Kidney (tissue), 14 donors: ENCODE results near the gene ASTN2. TPM values are rescaled to one million over a fixed set of nuclear protein-coding genes. Genes with fewer than 3 reads are reported as not detected.
A peak's percentile ranks its signal among the peaks of the same experiment; 100 is the strongest.

Experiments used
- DNase-seq, 5 donors: peaks; one replicate each; pipeline ENCODE4 v3.0.0-alpha.2; 2013 to 2020
- FAIRE-seq: peaks from 2 replicates; lab custom pipeline; 2012; peaks lifted over from hg19 to GRCh38; lab: Jason Lieb, UNC
- H3K27ac ChIP-seq, 2 donors: one replicate each; pipeline ENCODE4 v1.7.0; 2013; ENCODE audit warnings: low read depth in 2 of 2, low read length in 2 of 2, inconsistent platforms in 1 of 2
- H3K27me3 ChIP-seq: one replicate; pipeline ENCODE4 v1.7.1; 2013; ENCODE audit warnings: low read length, inconsistent platforms; ENCODE audit not compliant: control insufficient read depth, insufficient read depth
- H3K36me3 ChIP-seq, 3 donors: one replicate each; pipeline versions ENCODE4 v1.7.0 to v1.7.1; 2013; ENCODE audit warnings: low read length in 3 of 3, control low read depth in 1 of 3, inconsistent platforms in 1 of 3; ENCODE audit not compliant: insufficient read depth in 3 of 3, control insufficient read depth in 2 of 3
- H3K4me1 ChIP-seq, 3 donors: one replicate each; pipeline versions ENCODE4 v1.7.0 to v1.7.1; 2013; ENCODE audit warnings: low read length in 3 of 3, inconsistent platforms in 1 of 3, low read depth in 1 of 3; ENCODE audit not compliant: control insufficient read depth in 2 of 3, insufficient read depth in 2 of 3
- H3K4me3 ChIP-seq, 3 donors: one replicate each; pipeline versions ENCODE4 v1.7.0 to v1.8.1; 2013; ENCODE audit warnings: low read length in 3 of 3, control low read depth in 1 of 3, inconsistent platforms in 1 of 3
- H3K9ac ChIP-seq, 3 donors: one replicate each; pipeline versions ENCODE4 v1.7.0 to v1.7.1; 2013; ENCODE audit warnings: low read length in 3 of 3, control low read depth in 1 of 3, inconsistent platforms in 1 of 3
- H3K9me3 ChIP-seq, 3 donors: one replicate each; pipeline versions ENCODE4 v1.7.0 to v1.7.1; 2013; ENCODE audit warnings: low read length in 3 of 3, control low read depth in 1 of 3, inconsistent platforms in 1 of 3; ENCODE audit not compliant: control insufficient read depth in 2 of 3, insufficient read depth in 1 of 3
- CTCF ChIP-seq: IDR thresholded peaks from 3 replicates; pipeline ENCODE4 v1.5.1; 2012; ENCODE audit warnings: mild to moderate bottlenecking, moderate library complexity, borderline replicate concordance; ENCODE audit not compliant: insufficient read depth; ENCODE audit errors: extremely low read depth
- intact Hi-C: fragments of 100-400 bp; cut with DNase I; formaldehyde crosslinking; loops from one replicate; pipeline ENCODE4 v1.11.1; 2022
- polyA plus RNA-seq: library from polyadenylated mRNA; stranded (reverse); fragments of 350-450 nt; fragmentation: Illumina TruSeq; extraction: RNeasy Lipid Tissue Mini Kit (QIAGEN cat#74804); gene quantifications from one replicate; pipeline ENCODE4 v1.2.3, GENCODE V29; 2014; ENCODE audit warnings: low read depth, low replicate concordance; ENCODE audit not compliant: insufficient read depth
- total RNA-seq: library from RNA; stranded (reverse); fragmentation: NEBNext Ultra II Directional; extraction: Animal tissue kit (Norgen Biotek cat#: 25700); gene quantifications from one replicate; pipeline ENCODE4 v1.2.1, GENCODE V29; 2021
- donor health status: control.
- donor health status: control.
- donor health status: control.
- donor health status: control.
- donor health status: control.
- donor health status: DM: yes; HTN: yes; CAD: no.
- donor health status: Normal renal cell carcinoma (clear cell type).

Gene ASTN2
- total and polyA plus RNA-seq, 2 donors from 2014 or later: 7.6 to 11.5 TPM

DNA sequence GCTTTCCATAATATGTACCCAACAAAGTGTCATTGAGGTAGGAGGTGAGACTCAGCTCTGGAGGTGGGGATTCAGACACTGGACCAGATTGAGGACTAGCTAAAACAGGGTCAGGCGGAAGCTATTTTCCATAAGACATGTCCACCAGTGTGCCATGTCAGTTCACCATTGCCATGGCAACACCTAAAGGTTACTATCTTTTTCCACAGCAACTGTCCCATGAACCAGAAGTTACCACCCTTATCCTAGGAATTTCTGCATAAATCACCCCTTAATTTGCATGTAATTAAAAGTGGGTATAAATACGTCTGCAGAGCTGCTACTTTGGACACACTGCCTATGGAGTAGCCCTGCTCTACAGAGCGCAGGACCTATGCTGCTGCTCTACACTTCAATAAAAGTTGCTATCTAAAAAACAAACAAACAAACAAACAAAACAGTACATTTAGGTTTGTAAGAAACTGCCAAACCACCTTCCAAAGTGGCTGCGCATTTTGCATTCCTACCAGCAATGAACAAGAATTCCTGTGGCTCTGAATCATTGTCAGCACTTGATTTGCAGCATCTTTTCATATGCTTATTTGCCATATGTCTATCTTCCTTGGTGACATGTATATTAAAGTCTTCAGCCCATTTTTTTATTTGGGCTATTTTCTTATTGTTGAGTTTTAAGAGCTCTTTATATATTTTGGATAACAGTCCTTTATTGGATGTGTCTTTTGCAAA, 745.7 kb downstream of the ASTN2 start:
- Histone ChIP-seq H3K4me1 (no peaks in the 10 kb centered on the region), H3K9ac (no peak overlapping the region), H3K36me3 (no peaks in the 10 kb centered on the region), H3K27ac (no peak overlapping the region), H3K4me3 (no peak overlapping the region), H3K9me3 (peaks cover 0 to 7% (median 0%) of the 10 kb centered on the region in 3 donors), H3K27me3 (no peaks in the 10 kb centered on the region)
- no peak for TF ChIP-seq CTCF
- no peak for FAIRE-seq
- intact Hi-C loops: no loop called here
- no peak for DNase-seq

DNA sequence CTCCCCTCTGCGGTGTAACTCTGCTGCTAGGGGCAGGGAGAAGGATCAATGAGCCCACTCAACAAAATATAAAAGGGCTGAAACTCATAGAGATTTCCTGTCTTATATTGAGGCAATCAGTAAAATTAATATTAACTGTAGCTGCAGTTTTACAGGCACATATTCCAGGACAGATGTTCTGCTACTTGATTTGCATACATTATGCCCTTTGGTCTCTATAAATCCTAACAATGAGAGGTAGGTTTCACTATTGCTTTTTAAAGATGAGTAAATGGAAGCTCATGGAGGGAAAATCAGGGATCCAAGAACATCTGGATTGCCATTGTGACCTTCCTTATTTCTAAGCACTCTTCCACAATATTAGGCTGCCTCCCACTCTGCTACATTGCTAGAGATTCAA, 751.3 kb downstream of the ASTN2 start:
- Histone ChIP-seq H3K27ac (peak overlapping the region in 1 of 2 donors; percentile 74), H3K27me3 (no peaks in the 10 kb centered on the region), H3K36me3 (no peaks in the 10 kb centered on the region), H3K4me1 (no peaks in the 10 kb centered on the region), H3K9me3 (no peaks in the 10 kb centered on the region), H3K4me3 (no peak overlapping the region), H3K9ac (no peak overlapping the region)
- DNase-seq (no peak), FAIRE-seq (no peak)
- intact Hi-C loops: no loop called here
- no peak for TF ChIP-seq CTCF

DNA sequence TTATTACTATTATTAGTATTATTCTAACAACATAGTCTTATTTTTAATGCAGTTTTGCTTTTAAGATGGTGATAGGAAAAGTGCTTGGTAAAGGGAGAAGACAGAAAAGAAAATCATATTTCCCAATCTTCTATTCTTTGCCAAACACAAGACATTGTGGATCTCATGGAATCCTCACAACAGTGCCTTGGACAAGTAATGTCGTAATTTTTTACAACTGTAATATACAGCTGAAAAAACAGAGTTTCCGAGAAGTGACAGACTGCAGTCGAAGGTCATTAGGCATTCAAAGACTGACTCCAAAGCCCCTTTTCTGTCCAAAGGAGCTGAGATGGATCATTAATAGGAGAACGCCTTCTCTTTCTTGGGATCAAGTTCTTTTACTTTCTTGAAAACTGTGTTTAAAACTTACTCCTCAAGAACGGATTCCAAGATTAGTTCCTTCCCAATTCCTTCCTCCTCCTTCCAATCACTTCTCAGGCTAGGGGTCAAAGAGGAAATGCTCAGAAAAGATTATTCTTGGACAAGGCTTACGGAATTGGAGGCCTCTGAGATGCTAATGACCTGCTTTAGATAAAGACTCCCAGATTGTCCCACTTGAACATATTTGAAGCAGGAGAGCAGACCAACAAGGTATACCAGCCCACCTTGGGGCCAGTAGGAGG, 752.1 kb downstream of the ASTN2 start:
- Histone ChIP-seq H3K9me3 (no peaks in the 10 kb centered on the region), H3K27ac (peak overlapping the region in 1 of 2 donors; percentile 74), H3K27me3 (no peaks in the 10 kb centered on the region), H3K4me3 (no peak overlapping the region), H3K4me1 (no peaks in the 10 kb centered on the region), H3K9ac (no peak overlapping the region), H3K36me3 (no peaks in the 10 kb centered on the region)
- intact Hi-C loops: no loop called here
- no peak for TF ChIP-seq CTCF
- peak in 2 of 5 donors; percentile 54 to 69 for DNase-seq
- FAIRE-seq: no peak
